8988T (cell line): Measurements from ENCODE around the gene CES5A.
"Not testable (repeated sequence)": the region's sequence is repeated elsewhere in the genome, so short reads cannot be mapped to it uniquely, and the experiment has no call there.

Experiments used
- DNase-seq: peaks from one replicate; pipeline ENCODE4 v3.0.0; 2011

The CES5A gene

GRCh38 chr16:55828680-55829079 lies 46.5 kb downstream of the CES5A start:
- no peak for DNase-seq

DNA sequence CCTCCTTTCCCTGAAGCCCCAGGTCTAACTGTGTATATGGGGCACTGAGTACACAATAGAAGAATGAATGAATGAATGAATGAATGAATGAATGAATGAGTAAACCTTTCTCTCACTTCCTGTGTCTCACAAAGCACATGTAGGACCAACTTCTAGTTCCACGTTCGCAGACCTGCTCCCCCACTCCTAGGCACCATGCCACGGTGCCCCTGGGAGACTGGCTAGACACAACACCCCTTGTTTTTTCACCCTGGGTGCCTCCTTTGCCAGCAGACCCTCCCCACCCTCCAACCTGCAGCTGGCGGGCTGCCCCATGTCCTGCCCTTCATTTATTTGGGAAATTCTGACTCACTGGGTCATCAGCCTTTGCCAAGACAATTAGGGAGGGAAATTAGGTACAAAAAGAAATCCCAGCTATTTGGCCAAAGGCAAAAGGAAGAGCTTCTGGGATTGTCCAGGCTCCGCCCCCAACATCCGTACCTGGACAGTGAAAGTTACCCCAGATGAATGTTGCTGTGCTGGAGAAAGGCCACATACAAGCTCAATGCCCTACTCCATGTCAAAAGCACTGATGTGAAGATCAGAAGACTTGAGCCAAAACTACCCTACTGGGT lies 50.0 kb downstream of the CES5A start:
- no peak for DNase-seq

DNA sequence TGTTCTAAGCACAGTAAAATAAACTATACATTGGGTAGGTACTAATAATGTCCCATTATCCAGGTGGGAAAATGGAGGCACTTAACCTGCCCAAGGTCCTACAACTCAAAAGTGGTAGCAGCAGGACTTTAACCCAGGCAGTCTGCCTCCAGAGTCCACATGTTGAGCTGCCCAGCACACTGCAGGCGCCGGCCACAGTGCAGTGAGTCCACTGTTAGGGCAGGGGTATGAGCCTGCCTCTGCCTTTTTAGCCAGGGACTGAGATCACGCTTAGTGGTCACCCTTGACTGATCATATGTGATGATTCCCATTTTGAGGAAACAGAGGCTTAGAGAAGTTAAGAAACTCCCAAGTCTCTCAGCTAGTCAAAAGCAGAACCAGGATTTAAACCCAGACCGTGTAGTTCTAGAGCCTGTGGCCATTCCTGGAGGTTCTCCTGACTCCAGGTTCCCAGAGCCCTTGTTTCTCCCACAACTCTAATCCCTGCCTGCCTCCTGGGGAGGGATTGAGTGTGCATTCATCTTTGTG lies 50.6 kb downstream of the CES5A start:
- no peak for DNase-seq

DNA sequence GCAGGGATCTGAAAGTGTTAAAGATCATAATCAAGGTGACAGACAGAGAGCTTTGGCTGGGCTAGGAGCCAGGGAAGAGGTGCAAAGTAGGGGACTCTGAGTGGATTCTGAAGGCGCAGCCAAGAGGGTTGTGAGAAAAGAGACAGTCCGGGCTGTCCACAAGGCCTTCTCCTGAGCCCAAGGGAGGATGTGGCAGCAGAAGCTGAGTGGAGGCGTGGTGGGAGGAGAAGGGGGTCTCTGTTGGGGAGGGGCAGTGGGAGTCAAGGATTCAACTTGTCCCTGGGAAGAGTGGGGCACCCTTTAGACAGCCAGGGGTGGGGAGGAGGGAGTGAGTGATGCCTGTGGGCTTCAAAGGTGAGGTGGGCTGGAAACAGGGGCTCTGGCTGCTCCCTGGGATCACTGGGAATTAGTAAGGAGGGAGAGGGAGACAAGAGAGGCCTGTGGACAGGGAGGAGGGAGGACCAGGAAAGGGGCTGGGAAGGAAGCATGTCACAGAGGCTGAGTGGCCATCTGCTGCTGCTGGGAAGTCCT lies 52.8 kb downstream of the CES5A start:
- DNase-seq: no peak

DNA sequence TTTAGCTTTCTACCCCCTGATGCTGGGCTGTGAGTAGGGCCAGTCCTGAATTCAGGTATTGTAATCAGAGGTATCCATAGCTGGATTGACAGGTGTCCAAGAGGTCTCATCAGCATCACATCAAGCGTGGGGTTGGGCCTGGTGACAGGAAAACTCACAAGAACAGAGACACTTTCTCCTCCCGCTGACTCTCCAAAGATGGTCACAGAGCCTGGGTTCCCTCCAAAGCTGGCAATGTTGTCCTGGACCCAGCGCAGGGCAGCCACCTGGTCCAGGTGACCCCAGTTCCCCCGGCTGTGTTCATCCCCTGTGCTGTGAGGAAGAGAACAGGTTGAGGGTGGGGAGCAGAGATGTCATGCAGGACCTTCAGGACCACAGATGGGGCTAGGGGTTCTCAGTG lies 54.0 kb downstream of the CES5A start:
- no peak for DNase-seq

DNA sequence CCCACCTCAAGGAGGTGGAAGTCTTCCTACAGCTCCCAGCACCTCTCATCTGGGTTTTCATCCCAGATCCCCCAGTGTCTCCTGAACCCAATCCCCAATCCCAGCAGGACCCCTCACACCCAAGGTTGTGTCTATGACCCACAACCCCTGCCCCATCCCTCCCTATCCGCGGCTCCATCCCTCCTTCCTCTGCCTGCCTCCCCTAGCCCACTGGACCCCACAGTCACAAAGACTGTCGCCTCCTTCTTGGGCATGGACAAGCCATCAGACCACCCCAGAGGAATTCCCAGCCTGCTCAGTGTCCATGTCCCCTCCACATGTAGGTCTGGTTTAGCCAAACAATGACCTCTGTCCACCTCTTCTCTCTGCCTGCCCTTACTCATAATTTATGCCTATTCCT lies 54.6 kb downstream of the CES5A start:
- no peak for DNase-seq

GRCh38 chr16:55817236-55817912 lies 57.8 kb downstream of the CES5A start:
- DNase-seq: no peak

- not testable (repeated sequence) for DNase-seq
These were observed 59.0 kb downstream of the CES5A start for GRCh38 chr16:55816222-55816621.

DNA sequence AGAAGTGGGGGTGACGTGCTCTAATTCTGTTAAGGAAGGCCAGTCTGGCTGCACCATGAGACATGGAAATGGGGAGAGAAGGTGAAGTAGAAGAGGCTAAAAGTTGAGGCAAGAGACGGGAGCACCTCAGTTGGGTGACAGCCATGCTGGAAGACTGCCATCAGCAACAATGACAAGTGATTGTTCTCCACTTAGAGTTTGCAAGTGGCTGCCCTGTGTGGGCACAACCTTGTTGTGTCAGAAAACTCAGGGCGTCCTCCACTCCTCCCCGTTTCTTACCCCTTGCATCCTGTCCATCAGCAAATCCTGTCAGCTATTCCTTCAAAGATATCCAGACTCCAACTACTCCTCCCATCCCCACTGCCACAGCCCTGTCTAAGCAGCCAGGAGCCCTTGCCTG lies 59.9 kb downstream of the CES5A start:
- no peak for DNase-seq

- DNase-seq: not testable (repeated sequence)
These were observed 61.0 kb downstream of the CES5A start for GRCh38 chr16:55814174-55814573.

- not testable (repeated sequence) for DNase-seq
These were observed 61.4 kb downstream of the CES5A start for GRCh38 chr16:55813730-55814129.

- no peak for DNase-seq
These were observed 62.2 kb downstream of the CES5A start for GRCh38 chr16:55812951-55813350.

DNA sequence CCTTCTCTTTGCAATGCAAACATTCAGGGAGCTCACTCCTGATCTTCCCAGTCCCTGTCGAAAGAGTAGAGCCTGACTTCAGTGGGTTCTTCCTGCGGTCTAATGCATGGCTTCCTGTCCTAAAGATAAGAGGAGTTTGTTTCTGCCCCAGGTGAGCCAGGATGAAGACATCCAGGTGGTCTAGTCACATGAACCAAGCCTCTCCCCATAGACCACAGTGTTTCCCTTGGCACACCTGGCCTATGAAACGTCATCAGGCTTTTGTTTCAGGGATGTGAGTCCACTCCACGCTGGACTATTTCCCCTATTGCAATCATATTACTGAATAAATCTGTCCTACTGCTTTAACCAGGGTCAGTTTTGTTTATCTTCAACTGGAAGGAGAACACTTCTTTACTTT lies 63.4 kb downstream of the CES5A start:
- DNase-seq: no peak

GRCh38 chr16:55810451-55810961 lies 64.7 kb downstream of the CES5A start:
- no peak for DNase-seq

- DNase-seq: no peak
These were observed 65.3 kb downstream of the CES5A start for GRCh38 chr16:55809851-55810250.

- no peak for DNase-seq
These were observed 65.8 kb downstream of the CES5A start for GRCh38 chr16:55809386-55809785.

DNA sequence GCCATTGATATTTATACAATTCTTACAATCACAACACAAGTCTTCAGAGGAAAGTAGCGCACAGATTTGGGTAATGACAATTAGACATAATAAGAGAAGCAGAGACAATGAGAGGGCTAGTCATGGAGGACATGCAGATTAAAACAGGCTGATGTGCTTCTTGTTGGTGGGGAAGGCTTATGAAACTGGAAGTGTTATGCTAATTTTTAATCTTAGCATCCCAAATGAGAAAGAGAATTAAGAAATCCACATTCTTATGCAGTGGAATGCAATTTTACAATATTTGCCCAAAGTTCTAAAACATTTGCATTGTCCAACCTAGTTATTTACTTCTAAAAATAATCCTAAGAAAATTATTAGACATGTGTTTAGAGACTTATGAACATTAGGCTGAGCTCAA lies 66.9 kb downstream of the CES5A start:
- DNase-seq: not testable (repeated sequence)

GRCh38 chr16:55805104-55805503 lies 70.1 kb downstream of the CES5A start:
- not testable (repeated sequence) for DNase-seq

GRCh38 chr16:55803681-55804080 lies 71.5 kb downstream of the CES5A start:
- not testable (repeated sequence) for DNase-seq
